ENCODE data around the gene HPCA. TPM values are rescaled to one million over a fixed set of nuclear protein-coding genes. Genes with fewer than 3 reads are reported as not detected.

Gene HPCA
- total RNA-seq, 2 donors from 2014 or later = 0.38 TPM; not detected in 1

GRCh38 chr1:32867151-32867550, 19.1 kb upstream of the HPCA start:
- peak overlapping the region in 1 of 2 donors; percentile 23 for H3K27ac Mint-ChIP-seq
- peaks cover 11 to 15% of the 10 kb centered on the region in 2 donors for H3K4me1 Mint-ChIP-seq (ENCODE audit: low read depth in 2 of 2)
- ATAC-seq (no peak), DNase-seq (ENCODE audit: low spot score) (no peak)
- no peaks in the 10 kb centered on the region for H3K9me3 Mint-ChIP-seq
- H3K36me3 Mint-ChIP-seq = no peaks in the 10 kb centered on the region
- peaks cover 15 to 20% of the 10 kb centered on the region in 2 donors for H3K27me3 Mint-ChIP-seq
- H3K4me3 Mint-ChIP-seq = no peak overlapping the region

- no peak overlapping the region for H3K4me3 Mint-ChIP-seq
- ATAC-seq (no peak), DNase-seq (ENCODE audit: low spot score) (no peak)
- H3K27me3 Mint-ChIP-seq = peaks cover 15 to 21% of the 10 kb centered on the region in 2 donors
- H3K27ac Mint-ChIP-seq = no peak overlapping the region
- no peaks in the 10 kb centered on the region for H3K36me3 Mint-ChIP-seq
- peaks cover 11 to 17% of the 10 kb centered on the region in 2 donors for H3K4me1 Mint-ChIP-seq (ENCODE audit: low read depth in 2 of 2)
- no peaks in the 10 kb centered on the region for H3K9me3 Mint-ChIP-seq
These were observed 18.6 kb upstream of the HPCA start for GRCh38 chr1:32867671-32868070.

DNA sequence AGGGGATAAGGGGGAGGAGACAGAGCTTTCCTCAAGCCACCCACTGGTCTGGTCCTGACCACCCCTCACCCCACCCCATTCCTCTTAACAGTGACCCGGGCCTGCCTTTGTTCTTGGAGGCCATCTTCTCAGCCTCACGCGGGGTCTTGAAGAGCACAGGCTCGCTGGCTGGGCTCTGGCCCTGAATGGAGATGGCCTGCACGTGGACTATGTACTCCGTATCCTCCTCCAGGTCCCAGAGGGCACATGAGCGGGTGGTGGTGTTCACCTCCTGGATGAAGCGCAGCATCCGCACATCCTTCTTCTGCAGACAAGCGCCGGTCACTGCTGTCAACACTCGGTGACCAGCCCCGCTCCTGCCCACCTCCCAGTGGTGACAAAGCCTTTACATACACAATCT, 18.2 kb upstream of the HPCA start:
- H3K27ac Mint-ChIP-seq = no peak overlapping the region
- H3K27me3 Mint-ChIP-seq = peaks cover 15 to 23% of the 10 kb centered on the region in 2 donors
- H3K4me1 Mint-ChIP-seq (ENCODE audit: low read depth in 2 of 2) = peaks cover 11 to 17% of the 10 kb centered on the region in 2 donors
- no peaks in the 10 kb centered on the region for H3K9me3 Mint-ChIP-seq
- H3K36me3 Mint-ChIP-seq = no peaks in the 10 kb centered on the region
- ATAC-seq (no peak), DNase-seq (ENCODE audit: low spot score) (no peak)
- no peak overlapping the region for H3K4me3 Mint-ChIP-seq

DNA sequence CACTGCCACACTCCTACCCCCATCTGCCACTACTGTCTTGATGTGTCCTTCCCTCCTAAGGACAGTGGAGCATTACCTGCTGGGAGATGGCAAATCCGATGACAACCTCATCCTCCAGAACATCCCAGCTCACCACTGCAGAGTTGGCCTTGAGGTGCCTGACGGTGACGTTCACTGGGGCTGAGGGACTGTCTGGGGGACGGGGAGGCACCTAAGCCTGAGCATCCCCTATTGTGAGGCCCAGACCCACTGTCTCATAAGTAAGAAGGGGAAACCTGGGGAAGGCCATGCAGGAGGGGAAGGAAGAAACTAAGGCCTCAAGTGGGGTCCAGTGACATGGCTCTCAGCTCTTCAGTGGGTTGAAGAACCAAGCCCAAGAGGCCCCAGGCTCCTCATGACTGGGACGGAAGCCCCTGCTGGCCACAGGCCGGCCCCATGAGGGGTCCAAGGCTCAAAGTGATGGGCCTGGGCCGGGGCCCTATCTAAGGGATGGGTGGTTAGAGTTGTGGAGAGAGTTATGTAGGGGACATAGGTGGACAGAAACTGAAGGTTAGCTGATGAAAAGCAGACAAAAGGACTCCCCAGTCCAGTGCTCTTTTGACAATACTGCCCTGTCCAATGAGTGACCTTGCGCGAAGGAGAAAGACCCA, 17.4 kb upstream of the HPCA start:
- Mint-ChIP-seq H3K4me3 (peak overlapping the region; percentile 73), H3K4me1 (ENCODE audit: low read depth in 2 of 2) (peaks cover 11 to 15% of the 10 kb centered on the region in 2 donors), H3K36me3 (no peaks in the 10 kb centered on the region), H3K27ac (peak overlapping the region in 1 of 2 donors; percentile 3), H3K9me3 (no peaks in the 10 kb centered on the region), H3K27me3 (peaks cover 15 to 23% of the 10 kb centered on the region in 2 donors)
- DNase-seq (ENCODE audit: low spot score) = no peak
- ATAC-seq = no peak

GRCh38 chr1:32869923-32870614, 16.2 kb upstream of the HPCA start:
- H3K9me3 Mint-ChIP-seq = no peaks in the 10 kb centered on the region
- no peaks in the 10 kb centered on the region for H3K36me3 Mint-ChIP-seq
- peak overlapping the region in 1 of 2 donors; percentile 3 for H3K27ac Mint-ChIP-seq
- no peak for DNase-seq (ENCODE audit: low spot score)
- H3K4me1 Mint-ChIP-seq (ENCODE audit: low read depth in 2 of 2) = peaks cover 11 to 18% of the 10 kb centered on the region in 2 donors
- peak overlapping the region; percentile 73 for H3K4me3 Mint-ChIP-seq
- peak in 1 of 2 donors; percentile 5 for ATAC-seq
- H3K27me3 Mint-ChIP-seq = peaks cover 23 to 28% of the 10 kb centered on the region in 2 donors

DNA sequence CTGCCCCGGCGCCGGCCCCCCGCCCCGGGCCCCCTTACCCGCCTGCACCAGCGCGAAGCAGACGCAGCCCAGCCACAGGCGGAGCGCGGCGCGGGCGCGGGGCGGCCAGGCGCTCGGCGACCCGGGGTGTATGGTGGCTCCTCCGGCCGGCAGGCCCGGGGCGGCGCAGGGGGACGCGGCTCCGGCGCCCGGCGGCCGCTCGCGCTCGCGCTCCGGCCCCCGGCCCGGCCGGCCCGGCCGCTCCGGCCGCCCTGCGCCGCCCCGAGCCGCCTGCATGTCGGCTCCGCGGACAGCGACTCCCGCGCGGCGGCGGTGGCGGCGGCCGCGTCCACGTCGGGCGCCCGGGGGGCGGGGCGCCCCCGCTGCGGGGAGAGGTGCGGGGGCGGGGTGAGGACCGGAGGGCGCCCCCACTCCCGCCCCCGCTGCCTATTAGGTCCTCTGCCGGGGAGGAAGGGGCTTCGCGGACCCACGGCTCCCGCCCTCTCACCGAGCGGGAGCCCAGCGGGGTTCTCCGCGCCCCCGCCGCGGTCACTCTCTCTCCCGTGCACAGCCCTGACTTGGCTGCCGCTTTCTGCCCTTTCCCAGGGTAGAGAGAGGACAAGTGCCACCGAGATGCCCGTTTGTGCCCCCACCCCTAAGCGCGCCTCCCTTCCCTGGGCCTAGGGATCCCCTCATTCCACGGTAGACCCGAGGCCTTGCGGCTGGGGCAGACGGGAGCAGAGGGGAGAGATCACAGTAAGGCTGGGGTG, 15.5 kb upstream of the HPCA start, which contains the start of gene FNDC5:
TSS of gene FNDC5 (minus strand) at position 298 of the 749 bp plus-strand sequence.
- no peaks in the 10 kb centered on the region for H3K36me3 Mint-ChIP-seq
- H3K4me3 Mint-ChIP-seq = peak within 1 kb of the TSS; percentile 73
- DNase-seq (ENCODE audit: low spot score) (no peak), ATAC-seq (peak; percentile 28 to 54)
- H3K27me3 Mint-ChIP-seq = peaks cover 30 to 34% of the 10 kb centered on the region in 2 donors
- H3K4me1 Mint-ChIP-seq (ENCODE audit: low read depth in 2 of 2) = peaks cover 11 to 21% of the 10 kb centered on the region in 2 donors
- H3K9me3 Mint-ChIP-seq = no peaks in the 10 kb centered on the region
- peak within 1 kb of the TSS in 1 of 2 donors; percentile 3 for H3K27ac Mint-ChIP-seq

DNA sequence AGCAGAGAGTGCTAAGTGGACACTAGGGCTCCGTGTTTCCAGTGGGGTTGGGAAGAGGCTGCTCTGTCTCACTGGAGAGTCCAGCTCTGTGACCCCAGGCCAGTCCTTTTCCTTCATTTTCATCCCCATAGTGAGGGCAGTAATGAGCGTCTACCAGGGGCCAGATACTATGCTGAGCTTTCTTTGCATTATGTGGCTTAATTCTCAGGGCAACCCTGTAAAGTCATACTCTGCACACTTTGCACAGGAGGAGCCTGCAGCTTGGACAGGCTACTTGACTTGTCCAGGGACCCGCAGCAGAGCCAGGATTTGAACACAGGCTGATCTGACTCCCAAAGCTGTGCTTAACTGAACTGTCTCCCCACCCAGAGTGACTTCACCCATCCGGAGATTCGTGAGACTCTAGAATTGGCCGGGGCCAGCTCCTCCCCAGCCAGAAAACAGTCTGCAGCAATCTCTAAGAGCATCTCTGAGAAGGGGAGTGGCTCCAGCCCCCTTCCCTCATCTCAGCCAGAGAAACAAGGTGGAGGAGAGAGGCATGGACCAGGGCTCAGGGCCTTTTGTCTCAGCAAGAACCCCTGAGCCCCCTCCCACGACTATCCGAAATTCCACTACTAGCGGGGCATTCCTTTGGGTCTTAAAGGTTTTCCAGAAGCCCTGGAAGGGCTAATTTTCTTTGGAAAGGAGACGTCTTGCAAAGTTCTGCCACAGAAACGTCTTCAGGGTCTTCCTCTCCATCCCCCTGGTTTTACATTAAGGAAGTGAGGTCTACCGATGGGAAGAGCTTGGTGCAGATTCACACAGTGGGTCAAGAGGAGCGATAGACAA, 14.7 kb upstream of the HPCA start:
- Mint-ChIP-seq H3K36me3 (no peaks in the 10 kb centered on the region), H3K9me3 (no peaks in the 10 kb centered on the region), H3K4me3 (peak overlapping the region; percentile 37), H3K27ac (no peak overlapping the region), H3K4me1 (ENCODE audit: low read depth in 2 of 2) (peaks cover 11 to 21% of the 10 kb centered on the region in 2 donors), H3K27me3 (peaks cover 33 to 34% of the 10 kb centered on the region in 2 donors)
- DNase-seq (ENCODE audit: low spot score) (no peak), ATAC-seq (no peak)

- Mint-ChIP-seq H3K4me1 (ENCODE audit: low read depth in 2 of 2) (peaks cover 11 to 21% of the 10 kb centered on the region in 2 donors), H3K36me3 (no peaks in the 10 kb centered on the region), H3K27me3 (peaks cover 33 to 34% of the 10 kb centered on the region in 2 donors), H3K27ac (no peak overlapping the region), H3K9me3 (no peaks in the 10 kb centered on the region), H3K4me3 (no peak overlapping the region)
- DNase-seq (ENCODE audit: low spot score) (no peak), ATAC-seq (no peak)
These were observed 14.2 kb upstream of the HPCA start for GRCh38 chr1:32872192-32872460.

DNA sequence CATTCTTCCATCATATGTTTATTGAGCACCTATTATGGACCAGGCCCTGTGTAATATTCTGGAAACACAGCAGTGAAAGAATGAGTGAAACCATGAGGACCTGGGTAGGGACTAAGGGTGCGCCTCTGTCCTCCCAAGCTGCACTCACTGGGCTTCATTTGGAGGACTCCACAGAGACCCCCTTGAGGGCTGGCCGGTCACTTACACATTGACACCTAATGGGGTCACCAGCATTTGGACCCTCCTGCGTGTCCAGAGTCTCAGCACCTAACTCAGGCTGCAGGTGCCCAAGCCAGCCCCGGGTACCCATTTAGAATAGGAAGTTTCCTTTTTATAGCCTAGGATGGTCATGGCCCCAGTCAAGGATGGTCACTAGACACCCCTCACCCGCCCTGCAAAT, 12.8 kb upstream of the HPCA start:
- no peak for DNase-seq (ENCODE audit: low spot score)
- Mint-ChIP-seq H3K27me3 (peaks cover 33 to 38% of the 10 kb centered on the region in 2 donors), H3K27ac (no peak overlapping the region), H3K4me3 (no peak overlapping the region), H3K4me1 (ENCODE audit: low read depth in 2 of 2) (peaks cover 11 to 21% of the 10 kb centered on the region in 2 donors), H3K36me3 (no peaks in the 10 kb centered on the region), H3K9me3 (no peaks in the 10 kb centered on the region)
- ATAC-seq = no peak

- H3K27ac Mint-ChIP-seq = peak overlapping the region in 1 of 2 donors; percentile 29
- peaks cover 21 to 29% of the 10 kb centered on the region in 2 donors for H3K27me3 Mint-ChIP-seq
These were observed 11.2 kb upstream of the HPCA start for GRCh38 chr1:32874860-32875752.

DNA sequence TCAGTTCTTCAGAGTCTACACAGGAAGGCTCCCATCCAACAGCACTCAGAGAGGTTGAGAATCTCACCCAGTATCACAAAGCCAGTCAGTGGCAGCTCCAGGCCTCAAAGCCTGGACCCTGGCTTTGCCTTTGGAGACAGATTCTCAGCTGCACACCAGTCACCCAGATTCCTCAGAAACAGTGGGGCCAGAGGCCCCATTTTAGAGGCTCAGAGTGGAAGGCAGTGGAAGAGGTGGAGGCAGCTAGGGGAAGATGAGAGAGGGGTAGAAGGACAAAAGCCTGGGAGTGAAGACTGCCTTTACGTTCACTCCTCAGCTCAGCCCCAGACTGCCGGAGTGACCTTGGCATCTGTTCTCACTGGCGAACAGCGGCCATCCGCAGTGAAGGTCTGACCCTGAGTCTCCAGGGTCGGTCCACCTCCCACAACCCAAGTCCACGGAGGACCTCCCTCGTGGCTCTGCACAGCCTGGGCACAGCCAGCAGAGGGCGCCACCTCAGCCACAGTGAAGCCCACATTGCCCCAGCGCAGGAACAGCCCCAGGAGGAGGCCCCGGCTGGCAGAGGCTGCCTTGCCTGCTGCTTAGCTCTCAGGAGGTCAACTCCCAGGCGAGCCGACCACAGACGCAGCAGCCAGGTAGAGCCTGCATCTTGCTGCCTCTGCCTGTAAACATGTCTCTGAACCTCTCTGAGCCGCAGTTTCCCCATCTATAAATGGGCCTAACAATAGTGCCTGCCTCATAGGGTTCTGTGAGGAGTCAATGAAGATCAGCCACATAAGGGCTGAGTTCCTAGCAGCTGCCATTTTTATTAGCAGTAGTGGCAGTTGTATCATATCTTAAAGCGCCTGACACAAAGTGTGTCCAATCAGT, 9.7 kb upstream of the HPCA start:
- peaks cover 0 to 10% of the 10 kb centered on the region in 2 donors for H3K4me1 Mint-ChIP-seq (ENCODE audit: low read depth in 2 of 2)
- H3K27me3 Mint-ChIP-seq = peaks cover 18 to 27% of the 10 kb centered on the region in 2 donors
- DNase-seq (ENCODE audit: low spot score) = peak; percentile 83
- no peak overlapping the region for H3K27ac Mint-ChIP-seq
- no peaks in the 10 kb centered on the region for H3K9me3 Mint-ChIP-seq
- no peaks in the 10 kb centered on the region for H3K36me3 Mint-ChIP-seq
- H3K4me3 Mint-ChIP-seq = no peak overlapping the region
- ATAC-seq = peak; percentile 83 to 86

More at GRCh38 chr1:32874860-32875752, 11.2 kb upstream of the HPCA start:
- Mint-ChIP-seq H3K9me3 (no peaks in the 10 kb centered on the region), H3K36me3 (no peaks in the 10 kb centered on the region), H3K4me1 (ENCODE audit: low read depth in 2 of 2) (peaks cover 2 to 13% of the 10 kb centered on the region in 2 donors), H3K4me3 (no peak overlapping the region)
- DNase-seq (ENCODE audit: low spot score) = no peak
- ATAC-seq = no peak

Data from natural killer cell treated with Interleukin-12 subunit alpha and Interleukin-12 subunit beta and Interleukin-15 and Interleukin-18, amount 100 ng/mL, for 72 hours (primary cell).